ENCODE results near the gene P2RX6. TPM values are rescaled to one million over a fixed set of nuclear protein-coding genes. Genes with fewer than 3 reads are reported as not detected.
A peak's percentile ranks its signal among the peaks of the same experiment; 100 is the strongest.

P2RX6 gene
- total RNA-seq, 1 donor from 2014 or later, result not detected

DNA sequence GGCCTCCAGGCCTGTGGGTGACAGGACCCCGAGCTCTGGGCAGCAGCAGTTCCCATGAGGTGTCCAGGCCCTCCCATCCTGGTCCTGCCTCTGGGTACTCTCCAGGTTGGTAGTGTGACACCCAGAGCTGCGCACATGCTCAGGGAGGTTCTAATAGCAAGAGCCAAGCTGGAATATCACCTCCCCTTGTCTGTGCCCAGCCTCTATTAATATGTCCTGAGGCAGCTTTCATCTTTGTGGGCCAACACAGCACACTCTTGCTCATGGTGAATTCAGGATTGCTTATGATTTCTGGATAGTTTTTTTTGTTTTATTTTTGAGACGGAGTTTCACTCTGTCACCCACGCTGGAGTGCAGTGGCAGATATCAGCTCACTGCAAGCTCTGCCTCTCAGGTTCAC, 3.3 kb downstream of the P2RX6 start:
- no peak for DNase-seq (ENCODE audit: low read depth)
- no peak overlapping the region for H3K4me3 ChIP-seq (ENCODE audit: low read depth, low read length)
- no peak for TF ChIP-seq CTCF (conservative IDR thresholded peaks at IDR 0.05; ENCODE audit: low read depth, low read length)

GRCh38 chr22:21020802-21021429, 6.0 kb downstream of the P2RX6 start:
- peak; percentile 62 for TF ChIP-seq CTCF (conservative IDR thresholded peaks at IDR 0.05; ENCODE audit: low read depth, low read length)
- DNase-seq (ENCODE audit: low read depth), result no peak
- H3K4me3 ChIP-seq (ENCODE audit: low read depth, low read length), result no peak overlapping the region

- DNase-seq (ENCODE audit: low read depth), result no peak
- TF ChIP-seq CTCF (conservative IDR thresholded peaks at IDR 0.05; ENCODE audit: low read depth, low read length), result no peak
Measured at GRCh38 chr22:21022507-21022906, 7.5 kb downstream of the P2RX6 start.

DNA sequence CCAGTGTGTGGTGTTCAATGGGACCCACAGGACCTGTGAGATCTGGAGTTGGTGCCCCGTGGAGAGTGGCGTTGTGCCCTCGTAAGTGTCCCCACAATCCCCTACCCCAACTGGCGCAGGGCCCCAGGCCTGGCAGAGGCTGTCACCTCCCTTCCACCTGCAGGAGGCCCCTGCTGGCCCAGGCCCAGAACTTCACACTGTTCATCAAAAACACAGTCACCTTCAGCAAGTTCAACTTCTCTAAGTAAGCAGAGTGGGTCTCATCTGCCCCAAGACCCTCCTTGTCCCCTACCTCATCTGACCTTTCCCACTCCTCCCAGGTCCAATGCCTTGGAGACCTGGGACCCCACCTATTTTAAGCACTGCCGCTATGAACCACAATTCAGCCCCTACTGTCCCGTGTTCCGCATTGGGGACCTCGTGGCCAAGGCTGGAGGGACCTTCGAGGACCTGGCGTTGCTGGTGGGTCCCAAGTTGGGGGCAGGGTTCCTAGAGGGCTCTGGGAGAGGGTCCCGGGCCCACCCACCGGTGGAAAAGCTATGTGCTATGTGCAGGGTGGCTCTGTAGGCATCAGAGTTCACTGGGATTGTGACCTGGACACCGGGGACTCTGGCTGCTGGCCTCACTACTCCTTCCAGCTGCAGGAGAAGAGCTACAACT, 8.1 kb downstream of the P2RX6 start:
- TF ChIP-seq CTCF (conservative IDR thresholded peaks at IDR 0.05; ENCODE audit: low read depth, low read length), result no peak

More at GRCh38 chr22:21022507-21022906, 7.5 kb downstream of the P2RX6 start:
- no peak overlapping the region for H3K4me3 ChIP-seq (ENCODE audit: low read depth, low read length)

GRCh38 chr22:21025266-21025665, 10.3 kb downstream of the P2RX6 start:
- no peak for TF ChIP-seq CTCF (conservative IDR thresholded peaks at IDR 0.05; ENCODE audit: low read depth, low read length)
- no peak for DNase-seq (ENCODE audit: low read depth)
- no peak overlapping the region for H3K4me3 ChIP-seq (ENCODE audit: low read depth, low read length)

More for the DNA sequence above, 8.1 kb downstream of the P2RX6 start:
- no peak for DNase-seq (ENCODE audit: low read depth)
- H3K4me3 ChIP-seq (ENCODE audit: low read depth, low read length), result no peak overlapping the region

DNA sequence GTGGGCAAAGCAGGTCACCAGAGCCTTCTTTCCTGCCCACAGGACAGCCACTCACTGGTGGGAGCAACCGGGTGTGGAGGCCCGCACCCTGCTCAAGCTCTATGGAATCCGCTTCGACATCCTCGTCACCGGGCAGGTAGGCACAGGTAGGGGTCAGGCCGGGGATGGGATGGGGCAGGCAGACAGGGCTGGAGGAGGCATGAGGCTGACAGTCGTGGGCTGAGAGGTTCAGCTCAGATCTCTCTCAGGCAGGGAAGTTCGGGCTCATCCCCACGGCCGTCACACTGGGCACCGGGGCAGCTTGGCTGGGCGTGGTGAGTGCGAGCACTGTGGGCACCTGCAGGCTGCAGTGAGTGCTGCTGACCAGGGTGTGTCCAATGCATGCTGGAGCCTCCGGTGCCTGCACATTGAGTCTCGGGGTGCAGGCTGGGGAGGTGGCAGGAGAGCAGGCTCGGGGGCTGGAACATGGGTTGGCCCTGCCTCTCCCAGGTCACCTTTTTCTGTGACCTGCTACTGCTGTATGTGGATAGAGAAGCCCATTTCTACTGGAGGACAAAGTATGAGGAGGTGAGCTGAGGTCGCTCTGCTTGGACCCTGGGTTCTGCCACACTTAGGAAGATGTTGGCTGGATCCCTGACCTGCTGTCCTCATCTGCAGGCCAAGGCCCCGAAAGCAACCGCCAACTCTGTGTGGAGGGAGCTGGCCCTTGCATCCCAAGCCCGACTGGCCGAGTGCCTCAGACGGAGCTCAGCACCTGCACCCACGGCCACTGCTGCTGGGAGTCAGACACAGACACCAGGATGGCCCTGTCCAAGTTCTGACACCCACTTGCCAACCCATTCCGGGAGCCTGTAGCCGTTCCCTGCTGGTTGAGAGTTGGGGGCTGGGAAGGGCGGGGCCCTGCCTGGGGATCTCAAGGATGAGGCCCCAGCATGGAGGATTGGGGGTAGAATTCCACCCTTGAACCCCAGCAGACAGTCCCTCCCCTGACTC, 11.1 kb downstream of the P2RX6 start:
- DNase-seq (ENCODE audit: low read depth), result no peak

More for the DNA sequence above, 11.1 kb downstream of the P2RX6 start:
- no peak for TF ChIP-seq CTCF (conservative IDR thresholded peaks at IDR 0.05; ENCODE audit: low read depth, low read length)
- no peak overlapping the region for H3K4me3 ChIP-seq (ENCODE audit: low read depth, low read length)

Data from epithelial cell of proximal tubule (primary cell).